Transverse colon (tissue), 4 donors: ENCODE results near the gene AREG.

ENCODE experiments used
- POLR2A ChIP-seq: fragments of 450-650 bp; IDR thresholded peaks from one replicate; pipeline ENCODE4 v1.6.1; 2016; ENCODE audit warnings: antibody characterized with exemption, mild to moderate bottlenecking, moderate library complexity
- POLR2AphosphoS5 ChIP-seq, 3 donors: sonication (generic); formaldehyde crosslinking; IDR thresholded peaks; one replicate each; pipeline ENCODE4 v1.6.1; 2016; ENCODE audit warnings: antibody characterized with exemption in 3 of 3
- TF ChIP-seq, protein P1 (sequence below), 5 experiments: fragments of 200-600 bp in 3 of 5; fragments of 450-650 bp in 2 of 5; sonication (generic) in 3 of 5; IDR thresholded peaks; 1 replicate in 2 of 5; 2 replicates in 3 of 5; pipeline ENCODE4 v1.5.1; 2016 to 2017; ENCODE audit warnings: antibody characterized with exemption in 5 of 5, inconsistent platforms in 3 of 5, mild to moderate bottlenecking in 2 of 5, moderate library complexity in 1 of 5

DNA sequence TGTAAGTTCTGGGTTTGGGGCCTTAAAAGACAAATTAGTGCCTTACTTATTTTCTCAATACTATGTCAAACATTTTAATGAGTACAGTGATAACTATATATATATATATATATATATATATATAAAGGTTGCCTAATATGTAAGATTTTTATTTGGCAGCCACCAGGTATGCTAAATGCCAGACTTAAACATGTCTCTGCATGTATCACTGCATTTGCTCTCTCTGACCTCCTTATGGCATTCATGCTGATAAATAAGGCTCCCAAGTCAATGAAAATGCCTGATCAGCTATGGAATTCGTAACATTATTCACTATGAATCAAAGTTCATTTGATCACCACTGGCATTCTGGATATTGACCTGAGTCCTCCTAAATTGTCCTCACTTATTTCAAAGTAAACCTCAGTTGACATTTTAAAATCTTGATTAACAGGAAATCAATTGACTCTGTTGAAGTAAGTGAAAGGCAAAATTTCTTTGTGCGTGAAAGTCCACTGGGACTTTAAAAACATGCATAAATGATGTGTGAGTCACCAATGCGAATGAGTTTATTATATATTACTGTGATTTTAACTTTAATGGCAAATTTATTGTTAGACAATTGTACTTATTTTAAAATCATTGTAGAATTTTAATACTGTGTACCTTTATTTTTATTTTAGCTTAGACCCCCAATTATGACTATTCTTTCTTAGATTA is 29.2 kb upstream of the AREG start:
- TF ChIP-seq, protein P1, sequence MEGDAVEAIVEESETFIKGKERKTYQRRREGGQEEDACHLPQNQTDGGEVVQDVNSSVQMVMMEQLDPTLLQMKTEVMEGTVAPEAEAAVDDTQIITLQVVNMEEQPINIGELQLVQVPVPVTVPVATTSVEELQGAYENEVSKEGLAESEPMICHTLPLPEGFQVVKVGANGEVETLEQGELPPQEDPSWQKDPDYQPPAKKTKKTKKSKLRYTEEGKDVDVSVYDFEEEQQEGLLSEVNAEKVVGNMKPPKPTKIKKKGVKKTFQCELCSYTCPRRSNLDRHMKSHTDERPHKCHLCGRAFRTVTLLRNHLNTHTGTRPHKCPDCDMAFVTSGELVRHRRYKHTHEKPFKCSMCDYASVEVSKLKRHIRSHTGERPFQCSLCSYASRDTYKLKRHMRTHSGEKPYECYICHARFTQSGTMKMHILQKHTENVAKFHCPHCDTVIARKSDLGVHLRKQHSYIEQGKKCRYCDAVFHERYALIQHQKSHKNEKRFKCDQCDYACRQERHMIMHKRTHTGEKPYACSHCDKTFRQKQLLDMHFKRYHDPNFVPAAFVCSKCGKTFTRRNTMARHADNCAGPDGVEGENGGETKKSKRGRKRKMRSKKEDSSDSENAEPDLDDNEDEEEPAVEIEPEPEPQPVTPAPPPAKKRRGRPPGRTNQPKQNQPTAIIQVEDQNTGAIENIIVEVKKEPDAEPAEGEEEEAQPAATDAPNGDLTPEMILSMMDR (IDR thresholded peaks at IDR 0.05): no peak
- TF ChIP-seq POLR2AphosphoS5 (IDR thresholded peaks at IDR 0.05): no peak
- TF ChIP-seq POLR2A: no peak
